ENCODE measurements around the gene PCSK9.
"Not testable (repeated sequence)": the region's sequence is repeated elsewhere in the genome, so short reads cannot be mapped to it uniquely, and the experiment has no call there.

PCSK9 gene

GRCh38 chr1:55010194-55010886, 29.0 kb upstream of the PCSK9 start:
- DNase-seq, result no peak

- no peak for DNase-seq
Measured at GRCh38 chr1:55010887-55011217, 28.5 kb upstream of the PCSK9 start.

GRCh38 chr1:55012661-55013060, 26.7 kb upstream of the PCSK9 start:
- DNase-seq, result no peak

- DNase-seq, result no peak
Measured at GRCh38 chr1:55015123-55015522, 24.2 kb upstream of the PCSK9 start.

GRCh38 chr1:55015731-55016620, 23.4 kb upstream of the PCSK9 start:
- no peak for DNase-seq

- DNase-seq, result no peak
Measured at GRCh38 chr1:55018395-55018794, 21.0 kb upstream of the PCSK9 start.

- DNase-seq, result peak; percentile 85
Measured at GRCh38 chr1:55021942-55022546, 17.3 kb upstream of the PCSK9 start.

- not testable (repeated sequence) for DNase-seq
Measured at GRCh38 chr1:55024163-55024562, 15.2 kb upstream of the PCSK9 start.

GRCh38 chr1:55026682-55027081, 12.7 kb upstream of the PCSK9 start:
- not testable (repeated sequence) for DNase-seq

- not testable (repeated sequence) for DNase-seq
Measured at GRCh38 chr1:55031098-55031497, 8.2 kb upstream of the PCSK9 start.

- no peak for DNase-seq
Measured at GRCh38 chr1:55033265-55033614, 6.1 kb upstream of the PCSK9 start.

GRCh38 chr1:55034476-55035133, 4.7 kb upstream of the PCSK9 start:
- no peak for DNase-seq

- DNase-seq, result no peak
Measured at GRCh38 chr1:55035904-55036303, 3.4 kb upstream of the PCSK9 start.

GRCh38 chr1:55037733-55038551, 1.4 kb upstream of the PCSK9 start:
- DNase-seq, result no peak

GRCh38 chr1:55038552-55038838, 853 bp upstream of the PCSK9 start:
- no peak for DNase-seq

- no peak for DNase-seq
Measured at GRCh38 chr1:55038974-55039341, 390 bp upstream of the PCSK9 start.

- DNase-seq, result no peak
Measured at GRCh38 chr1:55040083-55040932, 960 bp downstream of the PCSK9 start.

GRCh38 chr1:55040933-55041494, 1.7 kb downstream of the PCSK9 start:
- DNase-seq, result no peak

GRCh38 chr1:55041613-55042012, 2.3 kb downstream of the PCSK9 start:
- DNase-seq, result no peak

- DNase-seq, result no peak
Measured at GRCh38 chr1:55043011-55043410, 3.7 kb downstream of the PCSK9 start.

- no peak for DNase-seq
Measured at GRCh38 chr1:55043726-55044125, 4.4 kb downstream of the PCSK9 start.

Measured in fibroblast of upper back skin (primary cell).